ENCODE results near the gene ZSCAN30.

Gene ZSCAN30

DNA sequence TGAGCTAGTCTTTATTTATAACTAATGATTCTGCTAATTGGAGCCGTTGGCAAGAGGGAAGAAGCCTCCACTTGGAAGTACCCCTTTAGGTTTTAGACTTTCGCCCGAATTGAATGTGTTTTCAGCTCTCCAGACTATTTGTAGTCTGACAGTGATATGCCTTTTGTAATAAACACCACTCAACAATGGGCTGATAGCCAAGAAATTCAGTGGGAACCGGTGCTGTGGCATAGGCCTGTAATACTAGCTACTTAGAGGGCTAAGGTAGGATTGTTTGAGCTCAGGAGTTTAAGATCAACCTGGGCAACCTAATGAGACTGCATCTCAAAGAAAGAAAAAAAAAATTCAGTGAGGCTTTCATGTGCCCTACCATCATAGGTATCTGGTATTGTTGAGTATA, 13.6 kb upstream of the ZSCAN30 start:
- DNase-seq (ENCODE audit: low read depth) = no peak
- TF ChIP-seq, protein P1, sequence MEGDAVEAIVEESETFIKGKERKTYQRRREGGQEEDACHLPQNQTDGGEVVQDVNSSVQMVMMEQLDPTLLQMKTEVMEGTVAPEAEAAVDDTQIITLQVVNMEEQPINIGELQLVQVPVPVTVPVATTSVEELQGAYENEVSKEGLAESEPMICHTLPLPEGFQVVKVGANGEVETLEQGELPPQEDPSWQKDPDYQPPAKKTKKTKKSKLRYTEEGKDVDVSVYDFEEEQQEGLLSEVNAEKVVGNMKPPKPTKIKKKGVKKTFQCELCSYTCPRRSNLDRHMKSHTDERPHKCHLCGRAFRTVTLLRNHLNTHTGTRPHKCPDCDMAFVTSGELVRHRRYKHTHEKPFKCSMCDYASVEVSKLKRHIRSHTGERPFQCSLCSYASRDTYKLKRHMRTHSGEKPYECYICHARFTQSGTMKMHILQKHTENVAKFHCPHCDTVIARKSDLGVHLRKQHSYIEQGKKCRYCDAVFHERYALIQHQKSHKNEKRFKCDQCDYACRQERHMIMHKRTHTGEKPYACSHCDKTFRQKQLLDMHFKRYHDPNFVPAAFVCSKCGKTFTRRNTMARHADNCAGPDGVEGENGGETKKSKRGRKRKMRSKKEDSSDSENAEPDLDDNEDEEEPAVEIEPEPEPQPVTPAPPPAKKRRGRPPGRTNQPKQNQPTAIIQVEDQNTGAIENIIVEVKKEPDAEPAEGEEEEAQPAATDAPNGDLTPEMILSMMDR (IDR thresholded peaks at IDR 0.05; ENCODE audit: low read depth, low read length, missing control alignments) = no peak
- no peak overlapping the region for H3K4me3 ChIP-seq (ENCODE audit: low read depth, low read length)

DNA sequence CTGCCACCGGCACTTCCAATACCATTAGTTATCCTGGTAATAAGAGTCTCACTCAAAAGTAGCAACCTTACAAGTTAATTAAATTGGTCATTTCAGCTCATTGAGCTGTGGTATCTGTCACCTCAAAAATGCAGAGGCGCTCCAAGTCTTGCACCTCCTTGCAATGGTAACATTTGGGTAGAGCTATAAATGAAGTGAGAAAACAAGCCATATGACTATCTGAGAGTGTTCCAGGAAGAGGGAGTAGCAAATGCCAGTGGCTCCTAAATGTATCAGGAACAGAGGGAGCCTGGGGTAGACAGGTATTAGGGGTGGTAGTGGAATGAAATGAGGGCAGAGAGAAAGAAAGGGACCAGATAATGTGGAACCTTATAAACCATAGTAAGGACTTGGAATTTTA, 6.0 kb upstream of the ZSCAN30 start:
- DNase-seq (ENCODE audit: low read depth) = no peak
- TF ChIP-seq, protein P1 (IDR thresholded peaks at IDR 0.05; ENCODE audit: low read depth, low read length, missing control alignments) = no peak
- H3K4me3 ChIP-seq (ENCODE audit: low read depth, low read length) = no peak overlapping the region

DNA sequence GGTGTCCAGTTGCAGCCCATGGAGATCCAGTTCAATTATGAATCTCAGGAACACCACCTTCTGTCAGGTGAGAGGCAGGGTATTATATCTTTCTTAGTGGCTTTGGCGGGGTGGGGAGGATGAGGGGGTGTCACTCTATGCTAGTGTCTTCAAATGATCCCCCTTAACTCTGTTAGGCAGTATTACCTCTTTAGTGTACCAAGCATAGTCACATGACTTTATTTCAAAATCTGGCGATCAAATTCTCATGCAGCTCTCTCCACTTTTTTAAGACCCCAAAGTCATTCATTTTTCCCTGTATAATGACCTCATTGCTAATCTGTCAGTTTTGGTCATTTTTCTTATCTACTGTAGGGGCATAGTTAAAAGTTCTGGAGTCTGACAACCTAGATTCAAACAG, 1.1 kb upstream of the ZSCAN30 start:
- TF ChIP-seq, protein P1 (IDR thresholded peaks at IDR 0.05; ENCODE audit: low read depth, low read length, missing control alignments) = no peak
- H3K4me3 ChIP-seq (ENCODE audit: low read depth, low read length) = peak overlapping the region; percentile 73

DNA sequence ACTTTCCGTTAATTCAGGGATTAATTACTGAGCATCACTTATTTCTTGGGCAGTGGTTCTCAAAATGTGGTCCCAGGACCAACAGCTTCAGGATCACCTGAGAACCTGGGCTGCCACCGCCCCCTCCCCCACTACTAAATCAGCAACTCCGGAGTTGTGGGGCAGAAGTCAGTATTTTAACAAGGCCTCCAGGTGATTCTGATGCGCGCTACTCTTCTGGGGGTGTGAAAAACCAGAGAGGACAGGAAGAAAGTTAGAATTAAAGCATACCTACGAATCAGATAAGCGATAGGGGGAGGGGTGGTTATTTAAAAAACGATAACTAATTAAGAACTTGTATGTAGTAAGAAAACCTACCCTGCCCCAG, 319 bp downstream of the ZSCAN30 start:
- peak overlapping the region; percentile 73 for H3K4me3 ChIP-seq (ENCODE audit: low read depth, low read length)
- peak; percentile 10 for DNase-seq (ENCODE audit: low read depth)
- TF ChIP-seq, protein P1 (IDR thresholded peaks at IDR 0.05; ENCODE audit: low read depth, low read length, missing control alignments) = no peak

More for the DNA sequence above, 1.1 kb upstream of the ZSCAN30 start:
- DNase-seq (ENCODE audit: low read depth) = no peak

DNA sequence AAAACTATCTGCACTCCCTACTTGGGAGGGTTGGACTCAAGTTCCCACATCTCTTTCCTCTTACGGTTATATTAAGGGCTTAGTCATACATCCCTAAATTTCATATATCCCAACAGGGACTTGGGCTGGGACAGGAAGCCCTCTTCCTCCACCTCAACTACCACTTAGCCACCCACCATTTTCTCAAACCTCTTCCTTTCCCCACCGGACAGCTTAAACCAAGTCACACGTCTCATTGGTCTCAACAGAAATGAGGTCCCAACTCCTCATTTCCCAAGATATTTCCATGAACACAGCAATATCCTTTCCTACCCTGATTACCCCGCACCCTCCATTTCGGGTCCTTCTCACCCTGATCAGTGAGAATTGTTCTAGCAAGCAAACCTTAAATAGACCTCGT, 736 bp downstream of the ZSCAN30 start:
- no peak for DNase-seq (ENCODE audit: low read depth)
- H3K4me3 ChIP-seq (ENCODE audit: low read depth, low read length) = peak overlapping the region; percentile 73
- TF ChIP-seq, protein P1 (IDR thresholded peaks at IDR 0.05; ENCODE audit: low read depth, low read length, missing control alignments) = no peak

DNA sequence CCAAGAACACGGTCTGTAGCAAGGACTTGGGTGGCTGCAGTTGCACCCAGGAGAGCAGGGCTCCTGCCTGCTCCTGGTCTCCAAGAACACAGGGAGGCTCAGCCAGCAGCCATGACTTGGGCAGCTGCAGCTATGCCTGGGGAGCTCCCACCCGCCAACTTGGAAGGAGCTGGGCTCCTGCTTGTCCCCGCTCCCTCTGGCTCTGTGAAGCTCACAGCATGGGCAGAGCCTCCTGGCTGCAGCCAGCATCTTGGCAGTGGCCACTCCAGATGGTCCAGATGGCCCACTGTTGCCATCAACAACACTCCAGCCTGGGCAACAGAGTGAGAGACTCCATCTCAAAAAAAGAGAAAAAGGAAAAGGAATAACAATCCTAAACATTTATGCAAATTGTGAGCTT, 5.2 kb downstream of the ZSCAN30 start:
- no peak overlapping the region for H3K4me3 ChIP-seq (ENCODE audit: low read depth, low read length)
- no peak for DNase-seq (ENCODE audit: low read depth)
- TF ChIP-seq, protein P1 (IDR thresholded peaks at IDR 0.05; ENCODE audit: low read depth, low read length, missing control alignments) = no peak

DNA sequence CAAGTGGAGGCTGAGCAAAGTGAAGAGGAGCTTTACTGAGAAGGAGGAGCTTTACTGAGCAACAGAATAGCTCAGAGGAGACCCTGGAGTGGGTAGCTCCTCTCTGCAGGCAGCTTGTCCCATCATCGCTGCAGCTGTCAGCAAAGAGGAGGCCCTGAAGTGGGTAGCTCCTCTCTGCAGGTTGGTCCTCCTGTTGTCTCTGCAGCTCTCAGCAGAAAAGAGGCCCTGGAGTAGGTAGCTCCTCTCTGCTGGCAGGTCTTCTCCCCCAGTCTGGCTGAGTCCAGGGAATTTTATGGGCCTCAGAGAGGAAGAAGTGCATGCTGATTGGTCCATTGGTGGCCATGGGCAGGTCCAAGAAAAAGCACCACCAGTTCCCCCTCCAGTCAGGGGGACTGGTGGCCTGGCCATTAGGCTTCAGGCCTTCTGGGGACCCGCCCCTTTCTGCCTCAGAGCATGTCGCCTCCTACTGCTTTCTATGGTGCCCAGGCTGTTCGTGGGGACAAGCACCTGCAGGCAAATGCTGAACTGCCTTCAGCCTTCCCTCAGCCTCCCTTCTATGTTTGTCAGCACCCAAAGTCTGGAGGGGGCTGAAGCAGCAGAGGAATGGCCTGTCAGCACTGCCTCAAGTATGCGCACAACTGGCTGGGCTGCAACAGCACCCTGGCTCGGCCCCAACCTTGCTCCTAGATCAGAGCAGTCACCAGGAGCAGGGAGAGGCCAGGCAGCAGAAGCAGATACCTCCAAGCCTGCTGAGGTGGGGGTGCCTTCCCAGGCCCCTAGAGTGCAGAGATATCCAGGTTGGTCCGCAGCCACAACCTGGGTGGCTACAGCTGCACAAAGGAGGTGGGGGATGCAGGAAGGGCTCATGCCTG, 5.9 kb downstream of the ZSCAN30 start:
- no peak overlapping the region for H3K4me3 ChIP-seq (ENCODE audit: low read depth, low read length)
- DNase-seq (ENCODE audit: low read depth) = no peak
- TF ChIP-seq, protein P1 (IDR thresholded peaks at IDR 0.05; ENCODE audit: low read depth, low read length, missing control alignments) = no peak
